Aorta (tissue), 5 donors: ENCODE data around the gene HOXA5. TPM values are rescaled to one million over a fixed set of nuclear protein-coding genes. Genes with fewer than 3 reads are reported as not detected.
A peak's percentile ranks its signal among the peaks of the same experiment; 100 is the strongest.

Source experiments
- ATAC-seq: fragments of 200-7000 bp; cut with Tn5 transposase; one replicate; pipeline ENCODE4 v1.9.1; 2022; ENCODE audit warnings: moderate library complexity; ENCODE audit not compliant: low FRiP score
- DNase-seq, 2 donors: peaks; one replicate each; pipeline ENCODE4 v3.0.0-alpha.2; 2020
- H3K27ac ChIP-seq, 2 donors: one replicate each; pipeline ENCODE4 v1.5.1; 2013; ENCODE audit warnings: low read length in 2 of 2, mild to moderate bottlenecking in 2 of 2, moderate library complexity in 2 of 2, control low read depth in 1 of 2, inconsistent platforms in 1 of 2, low read depth in 1 of 2
- H3K27me3 ChIP-seq, 2 donors: one replicate each; pipeline ENCODE4 v1.6.1; 2013; ENCODE audit warnings: control low read depth in 1 of 2, low read length in 1 of 2, mild to moderate bottlenecking in 1 of 2, moderate library complexity in 1 of 2; ENCODE audit not compliant: insufficient read depth in 2 of 2, control insufficient read depth in 1 of 2
- H3K36me3 ChIP-seq, 2 donors: one replicate each; pipeline ENCODE4 v1.6.1; 2013; ENCODE audit warnings: control low read depth in 1 of 2, low read length in 1 of 2, mild to moderate bottlenecking in 1 of 2; ENCODE audit not compliant: insufficient read depth in 2 of 2, control insufficient read depth in 1 of 2
- H3K4me1 ChIP-seq, 2 donors: one replicate each; pipeline ENCODE4 v1.6.1; 2013; ENCODE audit warnings: low read length in 2 of 2, control low read depth in 1 of 2, mild to moderate bottlenecking in 1 of 2, moderate library complexity in 1 of 2; ENCODE audit not compliant: insufficient read depth in 2 of 2, control insufficient read depth in 1 of 2
- H3K4me3 ChIP-seq, 2 donors: one replicate each; pipeline ENCODE4 v1.5.1; 2013; ENCODE audit warnings: low read length in 2 of 2, control low read depth in 1 of 2, mild to moderate bottlenecking in 1 of 2
- H3K9me3 ChIP-seq: one replicate; pipeline ENCODE4 v1.6.1; 2013; ENCODE audit warnings: mild to moderate bottlenecking, low read length; ENCODE audit not compliant: control insufficient read depth
- WGBS, 2 donors: extraction: QIAGEN DNeasy Blood & Tissue Kit; methylation state at CpG; one replicate each; pipeline ENCODE4 v1.1.7; 2013; 5-methylcytosine and 5-hydroxymethylcytosine counted together
- intact Hi-C, 2 donors: fragments of 100-400 bp; cut with DNase I; formaldehyde crosslinking; loops; one replicate each; pipeline versions ENCODE4 v1.14.2 to v1.15.0; 2022
- polyA plus RNA-seq, 2 donors: library from polyadenylated mRNA; stranded (reverse); fragments of 200-250 nt; gene quantifications; one replicate each; pipeline ENCODE4 v1.2.3, GENCODE V29; 2013
- total RNA-seq, 2 donors: library from RNA; stranded (reverse); fragmentation: NEBNext Ultra II Directional; extraction: Animal tissue kit (Norgen Biotek cat#: 25700); gene quantifications; one replicate each; pipeline ENCODE4 v1.2.1, GENCODE V29; 2021
- donor health status: healthy with polysubstance abuse.
- donor health status: Bipolar disorder and iron deficiency.
- donor health status: DM: no; HTN: no; CAD: no.
- donor health status: DM: no; HTN: no; CAD: no.
- donor health status: DM: yes; HTN: yes; CAD: no.

The HOXA5 gene
- total and polyA plus RNA-seq, 4 donors: 1.6 to 11.8 (median 5.4) TPM

GRCh38 chr7:27105301-27106031, 38.0 kb downstream of the HOXA5 start:
- peak overlapping the region; percentile 50 to 92 for H3K27ac ChIP-seq
- H3K36me3 ChIP-seq: no peaks in the 10 kb centered on the region
- DNase-seq (no peak), ATAC-seq (no peak)
- intact Hi-C loops: no loop called here
- WGBS, 2 donors: 61 to 66% methylated on average over 13 of the region's 13 CpGs
- H3K9me3 ChIP-seq: no peaks in the 10 kb centered on the region
- H3K27me3 ChIP-seq: no peaks in the 10 kb centered on the region
- H3K4me1 ChIP-seq: peaks cover 0 to 6% of the 10 kb centered on the region in 2 donors
- H3K4me3 ChIP-seq: no peak overlapping the region

- DNase-seq (peak in 1 of 2 donors; percentile 57), ATAC-seq (no peak)
- peak overlapping the region in 1 of 2 donors; percentile 1 for H3K4me3 ChIP-seq
- H3K9me3 ChIP-seq: no peaks in the 10 kb centered on the region
- H3K36me3 ChIP-seq: no peaks in the 10 kb centered on the region
- intact Hi-C loops: loop anchor here in 1 of 2 donors (5.0 kb wide), 1 partner anchor 242 kb away; the partner anchor contains the start of gene SKAP2
- H3K27me3 ChIP-seq: no peaks in the 10 kb centered on the region
- peak overlapping the region; percentile 87 to 100 for H3K27ac ChIP-seq
- WGBS, 2 donors: 4 to 8% methylated on average over 13 of the region's 13 CpGs
- H3K4me1 ChIP-seq: peaks cover 0 to 1% of the 10 kb centered on the region in 2 donors
Observed at GRCh38 chr7:27104341-27105058, 39.0 kb downstream of the HOXA5 start.

DNA sequence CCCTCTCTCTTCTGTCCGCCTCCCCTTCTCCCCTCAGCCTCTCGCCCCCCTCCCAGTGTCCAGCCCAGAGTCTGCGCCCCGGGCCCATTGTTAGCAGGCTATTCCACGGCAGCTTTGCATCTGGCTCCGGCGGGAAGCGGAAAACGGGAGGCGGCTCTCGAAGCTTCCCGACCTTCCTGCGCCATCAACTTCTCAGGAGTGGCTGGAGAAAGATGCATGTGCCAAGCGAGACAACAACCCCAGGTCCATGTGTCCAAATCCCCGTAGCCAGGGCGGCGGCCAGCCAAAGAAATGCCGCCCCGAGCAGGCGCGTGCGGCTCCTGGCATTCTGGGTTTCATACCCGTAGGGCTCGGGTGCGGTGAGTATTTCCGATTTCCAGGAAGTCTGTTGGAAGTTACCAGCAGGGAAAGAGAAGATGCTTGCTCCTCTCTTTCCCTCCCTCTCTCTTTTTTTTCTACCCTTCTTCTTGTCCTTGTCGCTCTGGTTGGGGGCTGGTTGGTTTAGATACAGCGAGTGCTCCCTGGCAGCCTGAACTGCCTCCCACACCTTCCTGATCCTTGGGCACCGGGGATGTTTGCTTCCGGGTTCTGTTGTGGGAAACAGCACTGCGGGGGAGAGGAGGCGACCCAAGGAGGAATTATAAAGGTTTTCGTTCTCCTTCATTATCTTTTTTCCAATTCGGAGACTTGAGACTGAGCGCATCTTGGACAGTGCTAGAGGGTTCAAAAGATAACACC, 39.8 kb downstream of the HOXA5 start:
- H3K9me3 ChIP-seq: no peaks in the 10 kb centered on the region
- no peaks in the 10 kb centered on the region for H3K36me3 ChIP-seq
- peak overlapping the region; percentile 24 to 78 for H3K4me3 ChIP-seq
- intact Hi-C loops: loop anchor here in 1 of 2 donors (5.0 kb wide), 1 partner anchor 241 kb away; the partner anchor contains the start of gene SKAP2
- H3K27me3 ChIP-seq: no peaks in the 10 kb centered on the region
- peak in 1 of 2 donors; percentile 50 for DNase-seq
- peak overlapping the region; percentile 87 to 100 for H3K27ac ChIP-seq
- WGBS, 2 donors: 10 to 13% methylated on average over 35 of the region's 35 CpGs
- ATAC-seq: no peak
- no peaks in the 10 kb centered on the region for H3K4me1 ChIP-seq

GRCh38 chr7:27102581-27103442, 40.7 kb downstream of the HOXA5 start, which contains the start of gene HOXA2:
Gene HOXA2, minus strand, starts transcription at chr7:27102683. Its CDS starts 183 bp downstream, at chr7:27102500.
- Histone ChIP-seq H3K36me3 (no peaks in the 10 kb centered on the region), H3K27ac (peak within 1 kb of the TSS; percentile 93 to 100), H3K4me1 (no peaks in the 10 kb centered on the region), H3K9me3 (no peaks in the 10 kb centered on the region), H3K4me3 (peak within 1 kb of the TSS; percentile 24 to 78), H3K27me3 (no peaks in the 10 kb centered on the region)
- 3 to 6% methylated on average over 29 of the region's 29 CpGs for WGBS, 2 donors
- DNase-seq (peak; percentile 66 to 72), ATAC-seq (peak; percentile 49)
- intact Hi-C loops: loop anchor here in 1 of 2 donors (5.0 kb wide), 1 partner anchor 241 kb away; the partner anchor contains the start of gene SKAP2

GRCh38 chr7:27101957-27102580, 41.4 kb downstream of the HOXA5 start:
- H3K27me3 ChIP-seq: no peaks in the 10 kb centered on the region
- H3K4me1 ChIP-seq: no peaks in the 10 kb centered on the region
- WGBS, 2 donors: 1 to 5% methylated on average over 38 to 39 of the region's 39 CpGs
- H3K27ac ChIP-seq: peak overlapping the region; percentile 93 to 100
- H3K36me3 ChIP-seq: no peaks in the 10 kb centered on the region
- no peak for ATAC-seq
- no peaks in the 10 kb centered on the region for H3K9me3 ChIP-seq
- peak; percentile 54 to 76 for DNase-seq
- intact Hi-C loops: loop anchor here in 1 of 2 donors (5.0 kb wide), 1 partner anchor 240 kb away; the partner anchor contains the start of gene SKAP2
- H3K4me3 ChIP-seq: peak overlapping the region; percentile 24 to 78

GRCh38 chr7:27101171-27101956, 42.1 kb downstream of the HOXA5 start:
- ATAC-seq (no peak), DNase-seq (peak in 1 of 2 donors; percentile 56)
- H3K27me3 ChIP-seq: no peaks in the 10 kb centered on the region
- H3K9me3 ChIP-seq: no peaks in the 10 kb centered on the region
- WGBS, 2 donors: 3 to 4% methylated on average over 25 of the region's 25 CpGs
- H3K27ac ChIP-seq: peak overlapping the region; percentile 93 to 100
- H3K36me3 ChIP-seq: no peaks in the 10 kb centered on the region
- intact Hi-C loops: loop anchor here in 1 of 2 donors (5.0 kb wide), 1 partner anchor 239 kb away; the partner anchor contains the start of gene SKAP2
- peak overlapping the region; percentile 24 to 78 for H3K4me3 ChIP-seq
- H3K4me1 ChIP-seq: no peaks in the 10 kb centered on the region

DNA sequence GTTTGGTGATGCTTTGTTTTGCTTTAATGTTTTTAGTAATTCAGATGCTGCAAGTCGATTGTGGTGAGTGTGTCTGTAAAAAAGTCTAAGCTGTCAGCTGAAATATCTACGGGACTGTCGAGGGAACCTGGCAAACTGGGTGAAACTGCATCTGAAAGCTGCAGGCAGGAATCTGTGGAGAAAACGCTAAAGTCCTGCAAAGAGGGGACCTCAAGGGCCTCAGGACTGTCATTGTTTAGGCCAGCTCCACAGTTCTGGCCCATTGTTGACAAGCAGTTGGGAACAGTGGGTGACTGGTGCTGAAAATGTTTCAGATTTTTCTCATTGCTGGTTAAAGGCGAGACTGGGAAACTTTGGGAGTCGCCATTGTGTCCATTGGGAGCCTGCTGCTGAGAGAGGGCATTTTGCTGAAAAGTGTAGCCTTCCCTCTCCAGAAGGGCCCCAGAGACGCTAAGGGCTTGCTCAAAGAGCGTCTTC, 42.7 kb downstream of the HOXA5 start:
- H3K27ac ChIP-seq: peak overlapping the region; percentile 93 to 100
- H3K4me1 ChIP-seq: no peaks in the 10 kb centered on the region
- H3K4me3 ChIP-seq: peak overlapping the region; percentile 24 to 78
- DNase-seq: no peak
- intact Hi-C loops: loop anchor here in 1 of 2 donors (5.0 kb wide), 1 partner anchor 238 kb away; the partner anchor contains the start of gene SKAP2
- no peaks in the 10 kb centered on the region for H3K36me3 ChIP-seq
- 5 to 10% methylated on average over 8 of the region's 8 CpGs for WGBS, 2 donors
- ATAC-seq: no peak
- H3K27me3 ChIP-seq: no peaks in the 10 kb centered on the region
- no peaks in the 10 kb centered on the region for H3K9me3 ChIP-seq
